HepG2 (cell line): ENCODE measurements around the gene GSDMA. TPM values are rescaled to one million over a fixed set of nuclear protein-coding genes. Genes with fewer than 3 reads are reported as not detected.
A peak's percentile ranks its signal among the peaks of the same experiment; 100 is the strongest.

Experiments used
- EEA1 ChIP-seq: sonication (generic); formaldehyde crosslinking; IDR thresholded peaks from 2 replicates; pipeline ENCODE4 v1.5.1; 2020; ENCODE audit warnings: mild to moderate bottlenecking, missing genetic modification reagents, borderline replicate concordance
- HMG20A ChIP-seq: IDR thresholded peaks from 2 replicates; pipeline ENCODE4 v1.6.1; 2016; ENCODE audit warnings: borderline replicate concordance
- KLF13 ChIP-seq: sonication (generic); formaldehyde crosslinking; IDR thresholded peaks from 2 replicates; pipeline ENCODE4 v1.4.0; 2020; ENCODE audit warnings: mild to moderate bottlenecking, missing genetic modification reagents
- NBN ChIP-seq: fragments of 450-650 bp; conservative IDR thresholded peaks from 2 replicates; pipeline ENCODE4 v1.6.1; 2017
- NCOR1 ChIP-seq: fragments of 200-600 bp; sonication (generic); IDR thresholded peaks from 2 replicates; pipeline ENCODE4 v1.7.0; 2017; ENCODE audit warnings: antibody characterized with exemption, low read length, borderline replicate concordance
- RFXAP ChIP-seq: sonication (generic); formaldehyde crosslinking; IDR thresholded peaks from 2 replicates; pipeline ENCODE4 v1.4.0; 2020; ENCODE audit warnings: missing genetic modification reagents, borderline replicate concordance
- SMAD3 ChIP-seq: sonication (generic); formaldehyde crosslinking; IDR thresholded peaks from 2 replicates; pipeline ENCODE4 v1.4.0; 2020; ENCODE audit warnings: missing genetic modification reagents
- ZMYM2 ChIP-seq: sonication (generic); formaldehyde crosslinking; IDR thresholded peaks from 2 replicates; pipeline ENCODE4 v1.8.0; 2022; ENCODE audit warnings: mild to moderate bottlenecking, missing genetic modification reagents
- ZNF34 ChIP-seq: sonication (generic); formaldehyde crosslinking; IDR thresholded peaks from 2 replicates; pipeline ENCODE4 v1.4.0; 2020; ENCODE audit warnings: mild to moderate bottlenecking, missing genetic modification reagents, borderline replicate concordance
- ZNF570 ChIP-seq: sonication (generic); formaldehyde crosslinking; IDR thresholded peaks from 2 replicates; pipeline ENCODE4 v1.4.0; 2020; ENCODE audit warnings: mild to moderate bottlenecking, missing genetic modification reagents, borderline replicate concordance
- ZSCAN30 ChIP-seq: sonication (generic); formaldehyde crosslinking; IDR thresholded peaks from 2 replicates; pipeline ENCODE4 v1.5.0; 2020; ENCODE audit warnings: mild to moderate bottlenecking, missing genetic modification reagents
- polyA plus RNA-seq, 8 experiments: library from polyadenylated mRNA; depleted of rRNA in 3 of 8; stranded (reverse) in 7 of 8; unstranded in 1 of 8; fragments of >200 nt; fragmentation: Illumina TruSeq in 4 of 8; extraction: Trizol in 4 of 8; gene quantifications; 2 replicates each; pipeline versions ENCODE4 v1.2.1 to v1.2.3, GENCODE V29; 2011 to 2016; ENCODE audit warnings: low read depth in 4 of 8, missing spikeins in 1 of 8, mixed read lengths in 1 of 8; ENCODE audit not compliant: insufficient read depth in 1 of 8
- total RNA-seq, 5 experiments: library from RNA; depleted of rRNA; stranded (reverse); fragments of >200 nt; fragmentation: Illumina TruSeq; extraction: Trizol; gene quantifications; 2 replicates each; pipeline ENCODE4 v1.2.3, GENCODE V29; 2016; ENCODE audit warnings: low read depth in 1 of 5
- TF ChIP-seq, protein P1 (sequence below), 2 experiments: sonication (generic) in 1 of 2; formaldehyde crosslinking in 1 of 2; IDR thresholded peaks; 2 replicates each; pipeline versions ENCODE4 v1.6.1 to v1.9.0; 2014 to 2022; ENCODE audit warnings: antibody characterized with exemption in 1 of 2, borderline replicate concordance in 1 of 2, inconsistent platforms in 1 of 2, low read depth in 1 of 2, missing genetic modification reagents in 1 of 2
- TF ChIP-seq, protein P2 (sequence below): sonication (generic); formaldehyde crosslinking; IDR thresholded peaks from 2 replicates; pipeline ENCODE4 v1.8.0; 2022; ENCODE audit warnings: missing genetic modification reagents, low read depth, mild to moderate bottlenecking, borderline replicate concordance
- TF ChIP-seq, protein P3 (sequence below): sonication (generic); formaldehyde crosslinking; IDR thresholded peaks from 2 replicates; pipeline ENCODE4 v1.8.0; 2022; ENCODE audit warnings: mild to moderate bottlenecking, missing genetic modification reagents; ENCODE audit not compliant: insufficient replicate concordance
- TF ChIP-seq, protein P4 (sequence below): sonication (generic); formaldehyde crosslinking; IDR thresholded peaks from 2 replicates; pipeline ENCODE4 v1.5.1; 2020; ENCODE audit warnings: mild to moderate bottlenecking, missing genetic modification reagents, moderate library complexity

Gene GSDMA
- total and polyA plus RNA-seq, 2 of the 13 experiments (the other 11 are each of a cell fraction or from before 2014, with no cell fraction given): not detected

DNA sequence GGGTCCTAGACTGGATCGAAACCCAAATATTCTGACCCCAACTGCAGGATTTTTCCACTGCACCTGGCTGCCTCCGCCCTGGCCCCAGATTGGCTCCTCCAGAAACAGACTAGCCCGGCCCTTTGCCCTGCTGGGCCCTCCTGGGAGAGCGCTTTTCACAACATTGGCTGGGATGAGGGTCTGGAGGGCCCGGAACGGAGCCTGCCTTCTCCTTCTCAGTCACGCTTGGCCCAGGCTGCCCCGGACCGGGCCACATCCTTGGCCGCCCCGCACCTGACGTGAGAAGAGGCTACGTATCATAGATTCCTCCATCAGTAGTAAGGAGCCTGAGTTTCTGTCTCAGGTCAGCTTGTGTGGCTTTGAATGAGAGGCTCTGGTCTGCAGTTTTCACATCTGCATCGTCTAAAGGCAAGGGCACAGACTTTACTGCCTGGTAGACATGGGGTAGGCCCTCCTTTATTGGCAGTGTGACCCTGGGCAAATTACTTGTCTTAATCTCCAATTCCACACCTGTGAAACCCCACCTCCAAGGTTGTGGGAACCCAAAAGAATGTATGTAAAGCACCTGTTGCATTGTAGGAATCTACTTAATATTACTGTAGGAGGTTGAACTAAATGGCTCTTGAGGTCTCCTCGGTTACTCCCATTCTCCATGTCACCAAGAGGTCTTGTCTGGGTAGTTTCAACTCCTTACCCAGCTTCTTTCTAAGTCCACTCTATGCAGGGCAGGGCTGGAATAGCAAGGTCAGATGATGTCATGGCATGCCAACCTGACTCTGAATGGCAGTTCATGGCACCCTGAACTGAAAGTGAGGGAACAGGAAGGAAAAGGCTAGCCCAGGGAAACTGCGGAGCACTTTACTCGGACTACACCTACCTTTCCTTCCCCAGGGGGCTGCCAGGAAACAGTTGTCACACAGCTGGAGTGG is 34.6 kb upstream of the GSDMA start (continued):
- no peak for TF ChIP-seq EEA1 (CRISPR knock-in tag)
- TF ChIP-seq ZNF34 (CRISPR knock-in tag): 0 out of 2 replicates have a peak, but pooled peaks have one; percentile 39
- TF ChIP-seq ZNF570 (CRISPR knock-in tag): no peak
- no peak for TF ChIP-seq NCOR1
- TF ChIP-seq, protein P1, sequence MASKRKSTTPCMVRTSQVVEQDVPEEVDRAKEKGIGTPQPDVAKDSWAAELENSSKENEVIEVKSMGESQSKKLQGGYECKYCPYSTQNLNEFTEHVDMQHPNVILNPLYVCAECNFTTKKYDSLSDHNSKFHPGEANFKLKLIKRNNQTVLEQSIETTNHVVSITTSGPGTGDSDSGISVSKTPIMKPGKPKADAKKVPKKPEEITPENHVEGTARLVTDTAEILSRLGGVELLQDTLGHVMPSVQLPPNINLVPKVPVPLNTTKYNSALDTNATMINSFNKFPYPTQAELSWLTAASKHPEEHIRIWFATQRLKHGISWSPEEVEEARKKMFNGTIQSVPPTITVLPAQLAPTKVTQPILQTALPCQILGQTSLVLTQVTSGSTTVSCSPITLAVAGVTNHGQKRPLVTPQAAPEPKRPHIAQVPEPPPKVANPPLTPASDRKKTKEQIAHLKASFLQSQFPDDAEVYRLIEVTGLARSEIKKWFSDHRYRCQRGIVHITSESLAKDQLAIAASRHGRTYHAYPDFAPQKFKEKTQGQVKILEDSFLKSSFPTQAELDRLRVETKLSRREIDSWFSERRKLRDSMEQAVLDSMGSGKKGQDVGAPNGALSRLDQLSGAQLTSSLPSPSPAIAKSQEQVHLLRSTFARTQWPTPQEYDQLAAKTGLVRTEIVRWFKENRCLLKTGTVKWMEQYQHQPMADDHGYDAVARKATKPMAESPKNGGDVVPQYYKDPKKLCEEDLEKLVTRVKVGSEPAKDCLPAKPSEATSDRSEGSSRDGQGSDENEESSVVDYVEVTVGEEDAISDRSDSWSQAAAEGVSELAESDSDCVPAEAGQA (IDR thresholded peaks at IDR 0.05; ENCODE audit: low read depth): no peak
- TF ChIP-seq, protein P1 (CRISPR knock-in tag; IDR thresholded peaks at IDR 0.05; ENCODE audit: borderline replicate concordance): no peak
- TF ChIP-seq SMAD3 (CRISPR knock-in tag): no peak
- no peak for TF ChIP-seq HMG20A
- TF ChIP-seq, protein P2, sequence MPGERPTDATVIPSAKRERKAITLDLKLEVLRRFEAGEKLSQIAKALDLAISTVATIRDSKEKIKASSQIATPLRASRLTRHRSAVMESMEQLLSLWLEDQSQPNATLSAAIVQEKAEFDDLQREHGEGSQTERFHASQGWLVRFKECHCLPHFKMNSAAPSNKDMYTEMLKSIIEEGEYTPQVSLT: no peak
- TF ChIP-seq ZMYM2 (CRISPR knock-in tag): no peak
- no peak for TF ChIP-seq ZSCAN30 (CRISPR knock-in tag)
- TF ChIP-seq KLF13 (CRISPR knock-in tag): no peak
- TF ChIP-seq RFXAP: no peak
- TF ChIP-seq, protein P3, sequence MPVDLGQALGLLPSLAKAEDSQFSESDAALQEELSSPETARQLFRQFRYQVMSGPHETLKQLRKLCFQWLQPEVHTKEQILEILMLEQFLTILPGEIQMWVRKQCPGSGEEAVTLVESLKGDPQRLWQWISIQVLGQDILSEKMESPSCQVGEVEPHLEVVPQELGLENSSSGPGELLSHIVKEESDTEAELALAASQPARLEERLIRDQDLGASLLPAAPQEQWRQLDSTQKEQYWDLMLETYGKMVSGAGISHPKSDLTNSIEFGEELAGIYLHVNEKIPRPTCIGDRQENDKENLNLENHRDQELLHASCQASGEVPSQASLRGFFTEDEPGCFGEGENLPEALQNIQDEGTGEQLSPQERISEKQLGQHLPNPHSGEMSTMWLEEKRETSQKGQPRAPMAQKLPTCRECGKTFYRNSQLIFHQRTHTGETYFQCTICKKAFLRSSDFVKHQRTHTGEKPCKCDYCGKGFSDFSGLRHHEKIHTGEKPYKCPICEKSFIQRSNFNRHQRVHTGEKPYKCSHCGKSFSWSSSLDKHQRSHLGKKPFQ (CRISPR knock-in tag): no peak
- TF ChIP-seq NBN: no peak
- TF ChIP-seq, protein P4, sequence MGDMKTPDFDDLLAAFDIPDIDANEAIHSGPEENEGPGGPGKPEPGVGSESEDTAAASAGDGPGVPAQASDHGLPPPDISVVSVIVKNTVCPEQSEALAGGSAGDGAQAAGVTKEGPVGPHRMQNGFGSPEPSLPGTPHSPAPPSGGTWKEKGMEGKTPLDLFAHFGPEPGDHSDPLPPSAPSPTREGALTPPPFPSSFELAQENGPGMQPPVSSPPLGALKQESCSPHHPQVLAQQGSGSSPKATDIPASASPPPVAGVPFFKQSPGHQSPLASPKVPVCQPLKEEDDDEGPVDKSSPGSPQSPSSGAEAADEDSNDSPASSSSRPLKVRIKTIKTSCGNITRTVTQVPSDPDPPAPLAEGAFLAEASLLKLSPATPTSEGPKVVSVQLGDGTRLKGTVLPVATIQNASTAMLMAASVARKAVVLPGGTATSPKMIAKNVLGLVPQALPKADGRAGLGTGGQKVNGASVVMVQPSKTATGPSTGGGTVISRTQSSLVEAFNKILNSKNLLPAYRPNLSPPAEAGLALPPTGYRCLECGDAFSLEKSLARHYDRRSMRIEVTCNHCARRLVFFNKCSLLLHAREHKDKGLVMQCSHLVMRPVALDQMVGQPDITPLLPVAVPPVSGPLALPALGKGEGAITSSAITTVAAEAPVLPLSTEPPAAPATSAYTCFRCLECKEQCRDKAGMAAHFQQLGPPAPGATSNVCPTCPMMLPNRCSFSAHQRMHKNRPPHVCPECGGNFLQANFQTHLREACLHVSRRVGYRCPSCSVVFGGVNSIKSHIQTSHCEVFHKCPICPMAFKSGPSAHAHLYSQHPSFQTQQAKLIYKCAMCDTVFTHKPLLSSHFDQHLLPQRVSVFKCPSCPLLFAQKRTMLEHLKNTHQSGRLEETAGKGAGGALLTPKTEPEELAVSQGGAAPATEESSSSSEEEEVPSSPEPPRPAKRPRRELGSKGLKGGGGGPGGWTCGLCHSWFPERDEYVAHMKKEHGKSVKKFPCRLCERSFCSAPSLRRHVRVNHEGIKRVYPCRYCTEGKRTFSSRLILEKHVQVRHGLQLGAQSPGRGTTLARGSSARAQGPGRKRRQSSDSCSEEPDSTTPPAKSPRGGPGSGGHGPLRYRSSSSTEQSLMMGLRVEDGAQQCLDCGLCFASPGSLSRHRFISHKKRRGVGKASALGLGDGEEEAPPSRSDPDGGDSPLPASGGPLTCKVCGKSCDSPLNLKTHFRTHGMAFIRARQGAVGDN (CRISPR knock-in tag): peak; percentile 81
